K562 (cell line): ENCODE data around the gene IQCE. TPM values are rescaled to one million over a fixed set of nuclear protein-coding genes. Genes with fewer than 3 reads are reported as not detected.

Experiments
- ARNT ChIP-seq, 2 experiments: fragments of 450-650 bp; IDR thresholded peaks; 2 replicates each; pipeline ENCODE4 v1.6.1; 2016; ENCODE audit warnings: mild to moderate bottlenecking in 1 of 2
- ATF2 ChIP-seq: sonication (generic); formaldehyde crosslinking; IDR thresholded peaks from 2 replicates; pipeline ENCODE4 v1.8.1; 2022; ENCODE audit warnings: missing genetic modification reagents
- CEBPZ ChIP-seq: fragments of 150-350 bp; IDR thresholded peaks from 2 replicates; pipeline ENCODE4 v1.6.1; 2014; ENCODE audit warnings: low read depth, mild to moderate bottlenecking, low read length, borderline replicate concordance
- ESRRA ChIP-seq: fragments of 450-650 bp; IDR thresholded peaks from 2 replicates; pipeline ENCODE4 v1.6.1; 2014; ENCODE audit warnings: low read depth, mild to moderate bottlenecking, moderate library complexity, borderline replicate concordance
- ETV6 ChIP-seq, 3 experiments: fragments of 150-350 bp in 1 of 3; sonication (generic) in 1 of 3; formaldehyde crosslinking in 1 of 3; IDR thresholded peaks; 2 replicates each; pipeline versions ENCODE4 v1.6.1 to v1.8.0; 2014 to 2022; ENCODE audit warnings: borderline replicate concordance in 2 of 3, low read depth in 2 of 3, antibody characterized with exemption in 1 of 3, low read length in 1 of 3, mild to moderate bottlenecking in 1 of 3, missing genetic modification reagents in 1 of 3
- FOSL1 ChIP-seq: fragments of 200-800 bp; sonication (Bioruptor generic); conservative IDR thresholded peaks from 2 replicates; pipeline ENCODE4 v1.6.1; 2016; ENCODE audit warnings: missing genetic modification characterization, missing compliant biosample characterization
- HMGN3 ChIP-seq: IDR thresholded peaks from 2 replicates; pipeline ENCODE4 v1.6.1; 2011; ENCODE audit warnings: borderline replicate concordance, low read depth, mild to moderate bottlenecking, mixed read lengths, low read length; ENCODE audit not compliant: insufficient read length; ENCODE audit errors: extremely low read depth
- HNRNPLL ChIP-seq: fragments of 200-400 bp; formaldehyde crosslinking; IDR thresholded peaks from 2 replicates; pipeline ENCODE4 v1.6.1; 2017; ENCODE audit warnings: low read length, low read depth, mild to moderate bottlenecking; ENCODE audit not compliant: poor library complexity, severe bottlenecking
- KDM4B ChIP-seq, 2 experiments: fragments of 450-650 bp in 1 of 2; sonication (generic) in 1 of 2; IDR thresholded peaks; 2 replicates each; pipeline ENCODE4 v1.6.1; 2016 to 2017; ENCODE audit warnings: borderline replicate concordance in 2 of 2, antibody characterized with exemption in 1 of 2, low read depth in 1 of 2, mild to moderate bottlenecking in 1 of 2
- NR3C1 ChIP-seq: sonication (generic); formaldehyde crosslinking; IDR thresholded peaks from 2 replicates; pipeline ENCODE4 v1.8.1; 2022; ENCODE audit warnings: missing genetic modification reagents
- POLR3A ChIP-seq: IDR thresholded peaks from 2 replicates; pipeline ENCODE4 v1.6.1; 2011; ENCODE audit warnings: borderline replicate concordance, mild to moderate bottlenecking, moderate library complexity; ENCODE audit not compliant: insufficient read length, insufficient read depth; ENCODE audit errors: extremely low read depth
- SIN3A ChIP-seq, 2 experiments: fragments of 150-350 bp in 1 of 2; IDR thresholded peaks; 2 replicates each; pipeline ENCODE4 v1.6.1; 2011 to 2016; ENCODE audit warnings: borderline replicate concordance in 2 of 2, low read depth in 2 of 2, low read length in 2 of 2, mild to moderate bottlenecking in 2 of 2, moderate library complexity in 2 of 2; ENCODE audit not compliant: control insufficient read depth in 1 of 2
- SIX5 ChIP-seq, 2 experiments: IDR thresholded peaks; 2 replicates each; pipeline ENCODE4 v1.6.1; 2011; ENCODE audit warnings: low read length in 2 of 2, borderline replicate concordance in 1 of 2, low read depth in 1 of 2, mild to moderate bottlenecking in 1 of 2, moderate library complexity in 1 of 2; ENCODE audit not compliant: insufficient read depth in 1 of 2
- STAT5A ChIP-seq: IDR thresholded peaks from 2 replicates; pipeline ENCODE4 v1.6.1; 2012; ENCODE audit warnings: low read length, inconsistent platforms, borderline replicate concordance
- TEAD1 ChIP-seq, 2 experiments: fragments of 450-650 bp in 1 of 2; sonication (generic) in 1 of 2; formaldehyde crosslinking; IDR thresholded peaks; 2 replicates each; pipeline versions ENCODE4 v1.4.0 to v1.8.0; 2020 to 2022; ENCODE audit warnings: mild to moderate bottlenecking in 2 of 2, missing genetic modification reagents in 1 of 2
- U2AF1 ChIP-seq: fragments of 200-400 bp; formaldehyde crosslinking; optimal IDR thresholded peaks from 2 replicates; pipeline ENCODE3; 2017; ENCODE audit warnings: mild to moderate bottlenecking, low read depth, low read length, moderate library complexity
- ZNF121 ChIP-seq: sonication (generic); formaldehyde crosslinking; conservative IDR thresholded peaks from 2 replicates; pipeline ENCODE4 v1.8.0; 2022; ENCODE audit warnings: missing genetic modification reagents
- ZNF165 ChIP-seq: fragments of 250-450 bp; sonication (Bioruptor Pico); IDR thresholded peaks from 2 replicates; pipeline ENCODE4 v1.4.0; 2020; ENCODE audit warnings: borderline replicate concordance
- ZNF75A ChIP-seq: fragments of 450-650 bp; formaldehyde crosslinking; IDR thresholded peaks from 2 replicates; pipeline ENCODE4 v1.4.0; 2020; ENCODE audit warnings: mild to moderate bottlenecking
- ZSCAN29 ChIP-seq: fragments of 450-650 bp; IDR thresholded peaks from 2 replicates; pipeline ENCODE4 v1.6.1; 2017
- polyA plus RNA-seq, 8 experiments: library from polyadenylated mRNA; depleted of rRNA in 4 of 8; stranded (reverse) in 5 of 8; unstranded in 3 of 8; fragments of >200 nt; fragmentation: Nextera tagmentation in 2 of 8; fragmentation: Illumina TruSeq in 1 of 8; extraction: Ambion mirVana in 2 of 8; extraction: Trizol in 1 of 8; gene quantifications; 2 replicates each; pipeline versions ENCODE4 v1.2.1 to v1.2.3, GENCODE V29; 2011 to 2014; ENCODE audit warnings: inconsistent platforms in 1 of 8, missing spikeins in 1 of 8
- total RNA-seq, 7 experiments: library from RNA; depleted of rRNA in 6 of 7; stranded (reverse); fragments of >200 nt in 6 of 7; fragmentation: Illumina TruSeq in 2 of 7; extraction: Trizol in 2 of 7; gene quantifications; 2 replicates each; pipeline versions ENCODE4 v1.2.1 to v1.2.3, GENCODE V29; 2011 to 2021; ENCODE audit warnings: low replicate concordance in 1 of 7

Gene IQCE
- total and polyA plus RNA-seq, 9 of the 15 experiments (the other 6 are each of a cell fraction or from before 2014, with no cell fraction given), result 0.18 to 8.5 (median 4.2) TPM

- TF ChIP-seq SIX5 (IDR thresholded peaks at IDR 0.05; ENCODE audit: borderline replicate concordance in 1 of 2, insufficient read depth in 1 of 2, low read depth in 1 of 2, low read length in 2 of 2) (no peak), ATF2 (CRISPR knock-in tag) (no peak), KDM4B (IDR thresholded peaks at IDR 0.05; ENCODE audit: borderline replicate concordance in 2 of 2, low read depth in 1 of 2) (peak in 1 of 2 experiments; percentile 73; a peak in 1 of 4 replicates), ZNF165 (CRISPR knock-in tag) (no peak), ZNF75A (CRISPR knock-in tag) (no peak), TEAD1 (CRISPR knock-in tag; IDR thresholded peaks at IDR 0.05) (peak; percentile 6 to 68; a peak in 1 of 4 replicates), U2AF1 (no peak), ESRRA (no peak; the same call in 1 of the 2 replicates), SIN3A (IDR thresholded peaks at IDR 0.05; ENCODE audit: borderline replicate concordance in 2 of 2, control insufficient read depth in 1 of 2, low read depth in 2 of 2, low read length in 2 of 2) (peak; percentile 49 to 82; a peak in 2 of 4 replicates), CEBPZ (no peak), ETV6 (IDR thresholded peaks at IDR 0.05; ENCODE audit: borderline replicate concordance in 1 of 2, low read depth in 2 of 2, low read length in 1 of 2) (no peak), ETV6 (CRISPR knock-in tag; IDR thresholded peaks at IDR 0.05; ENCODE audit: borderline replicate concordance) (no peak), NR3C1 (CRISPR knock-in tag) (0 out of 2 replicates have a peak, but pooled peaks have one; percentile 56), HMGN3 (peak; percentile 57), ZNF121 (CRISPR knock-in tag) (peak; percentile 45; the same call in 1 of the 2 replicates), ARNT (IDR thresholded peaks at IDR 0.05) (no peak), HNRNPLL (no peak), FOSL1 (tag) (no peak), POLR3A (no peak), STAT5A (no peak), ZSCAN29 (no peak)
These were observed 3.4 kb upstream of the IQCE start, which contains the start of gene BRAT1 (continued) for GRCh38 chr7:2555121-2556052.
